Stimulated activated CD8-positive, alpha-beta memory T cell treated with anti-CD3 and anti-CD28 coated beads, Interleukin-15, amount 100 ng/mL, for 48 hours (primary cell): ENCODE measurements around the gene CALM3.
A peak's percentile ranks its signal among the peaks of the same experiment; 100 is the strongest.
"Not testable (repeated sequence)": the region's sequence is repeated elsewhere in the genome, so short reads cannot be mapped to it uniquely, and the experiment has no call there.

Source experiments
- DNase-seq, 2 donors: peaks; one replicate each; pipeline ENCODE4 v3.0.0-alpha.2; 2020; ENCODE audit warnings: low read depth in 2 of 2

The CALM3 gene

DNA sequence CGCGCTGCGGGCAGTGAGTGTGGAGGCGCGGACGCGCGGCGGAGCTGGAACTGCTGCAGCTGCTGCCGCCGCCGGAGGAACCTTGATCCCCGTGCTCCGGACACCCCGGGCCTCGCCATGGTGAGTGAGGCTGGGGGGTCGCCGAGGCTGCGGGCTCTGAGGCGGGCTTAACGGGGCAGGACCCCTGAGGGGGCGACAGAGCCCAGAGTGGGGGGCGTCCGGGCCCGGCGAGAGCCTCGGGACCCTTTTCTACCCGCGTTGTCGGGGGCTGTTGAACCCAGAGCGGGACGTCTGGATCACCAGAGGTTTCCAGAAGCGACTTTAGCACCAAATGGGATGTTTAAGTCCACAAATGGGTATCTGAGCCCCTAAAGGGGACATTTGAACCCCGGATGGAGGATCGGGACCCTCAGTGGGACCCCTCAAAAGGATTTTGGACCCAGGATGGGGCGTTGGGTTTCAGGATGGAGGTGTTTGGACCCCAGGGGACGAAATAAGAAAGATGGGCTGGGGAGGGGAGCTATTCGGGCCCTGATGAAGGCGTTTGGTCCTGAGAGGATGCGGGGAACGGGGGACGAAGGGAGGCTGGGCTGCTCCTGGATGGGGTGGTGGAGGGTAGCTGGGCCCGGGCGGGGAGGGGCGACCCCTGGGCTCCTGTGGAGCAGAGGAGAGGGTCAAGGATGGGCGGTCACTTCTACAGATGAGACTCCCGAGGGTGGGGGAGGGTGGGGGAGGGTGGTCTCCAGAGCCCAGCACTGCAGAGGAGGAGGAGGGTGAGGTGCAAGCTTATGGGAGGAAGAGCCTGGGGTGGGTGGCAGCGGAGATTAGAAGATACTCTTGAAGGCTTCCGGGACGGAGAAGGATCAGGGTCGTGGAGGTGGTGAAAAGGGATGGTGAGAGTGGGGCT, at the start of gene CALM3:
CALM3 (plus strand) TSS at position 13 of the 907 bp plus-strand sequence; CDS start at position 118, 105 bp downstream.
- DNase-seq: no peak

- DNase-seq: no peak
These were observed 48.2 kb upstream of the CALM3 start for GRCh38 chr19:46552891-46553290.

DNA sequence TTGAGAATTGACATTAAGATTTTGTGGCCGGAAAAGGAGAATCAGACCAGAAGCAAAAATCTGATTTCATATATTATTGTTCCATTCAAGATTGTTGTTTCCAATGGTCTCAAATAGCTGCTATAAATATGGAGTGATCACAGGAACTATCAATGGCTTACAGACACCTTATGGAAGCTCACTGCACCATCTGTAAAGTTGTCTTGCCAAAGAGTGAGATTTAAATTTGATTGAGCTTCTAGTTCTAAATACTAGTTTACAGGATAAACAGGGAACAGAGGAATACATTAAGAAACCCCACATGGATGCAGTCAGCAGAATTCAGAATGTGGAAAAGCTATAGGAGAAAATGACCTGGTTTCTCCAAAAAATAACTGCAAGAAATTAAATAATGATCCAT, 47.0 kb upstream of the CALM3 start:
- no peak for DNase-seq

- no peak for DNase-seq
These were observed 45.4 kb upstream of the CALM3 start for GRCh38 chr19:46555628-46556280.

DNA sequence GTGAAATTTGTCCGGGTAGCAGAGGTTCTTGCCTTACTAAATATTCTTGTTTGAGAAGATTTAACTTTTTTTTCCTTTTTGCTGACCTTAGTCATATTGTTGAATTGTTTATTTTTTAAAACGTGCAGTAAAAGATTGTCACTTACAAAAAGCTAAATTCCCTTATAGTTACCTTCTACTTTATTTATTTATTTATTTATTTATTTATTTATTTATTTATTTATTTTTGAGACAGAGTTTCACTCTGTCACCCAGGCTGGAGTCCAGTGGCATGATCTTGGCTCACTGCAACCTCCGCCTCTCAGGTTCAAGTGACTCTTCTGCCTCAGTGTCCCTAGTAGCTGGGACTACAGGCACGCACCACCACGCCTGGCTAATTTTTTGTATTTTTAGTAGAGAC, 44.7 kb upstream of the CALM3 start:
- not testable (repeated sequence) for DNase-seq

- no peak for DNase-seq
These were observed 41.9 kb upstream of the CALM3 start for GRCh38 chr19:46559203-46559602.

- not testable (repeated sequence) for DNase-seq
These were observed 41.5 kb upstream of the CALM3 start for GRCh38 chr19:46559675-46560074.

- DNase-seq: no peak
These were observed 36.4 kb upstream of the CALM3 start for GRCh38 chr19:46564701-46565100.

GRCh38 chr19:46571495-46571894, 29.6 kb upstream of the CALM3 start:
- DNase-seq: no peak

- DNase-seq: no peak
These were observed 27.2 kb upstream of the CALM3 start for GRCh38 chr19:46573679-46574498.

DNA sequence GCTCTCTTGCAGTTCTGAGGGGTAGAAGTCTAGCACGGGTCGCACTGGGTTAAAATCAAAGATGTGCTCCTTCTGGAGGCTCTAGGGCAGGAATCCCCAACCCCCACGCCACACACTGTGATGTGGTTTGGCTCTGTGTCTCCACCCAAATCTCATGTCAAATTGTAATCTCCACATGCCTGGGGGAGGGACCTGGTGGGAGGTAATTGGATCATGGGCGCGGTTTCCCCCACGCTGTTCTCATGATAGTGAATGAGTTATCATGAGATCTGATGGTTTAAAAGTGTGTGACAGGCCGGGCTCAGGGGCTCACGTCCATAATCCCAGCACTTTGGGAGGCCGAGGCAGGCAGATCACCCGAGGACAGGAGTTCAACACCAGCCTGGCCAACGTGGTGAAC, 26.6 kb upstream of the CALM3 start:
- peak; percentile 14 for DNase-seq

DNA sequence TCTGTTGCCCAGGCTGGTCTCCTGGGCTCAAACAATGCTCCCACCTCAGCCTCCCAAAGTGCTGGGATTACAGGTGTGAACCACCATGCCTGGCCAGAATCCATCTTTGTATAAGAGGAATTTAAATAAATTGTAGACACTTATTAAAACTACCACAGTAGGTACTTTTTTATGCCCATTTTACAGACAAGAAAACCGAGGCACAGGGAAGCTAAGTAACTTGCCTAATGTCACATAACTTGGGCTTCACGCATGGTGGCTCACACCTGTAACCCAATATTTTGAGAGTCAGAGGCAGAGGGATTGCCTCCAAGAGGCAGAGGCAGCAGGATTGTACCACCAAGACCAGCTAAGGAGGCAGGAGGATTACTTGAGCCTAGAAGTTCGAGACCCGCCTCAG, 22.7 kb upstream of the CALM3 start:
- no peak for DNase-seq

GRCh38 chr19:46579361-46579879, 21.7 kb upstream of the CALM3 start:
- peak in 1 of 2 donors; percentile 17 for DNase-seq

DNA sequence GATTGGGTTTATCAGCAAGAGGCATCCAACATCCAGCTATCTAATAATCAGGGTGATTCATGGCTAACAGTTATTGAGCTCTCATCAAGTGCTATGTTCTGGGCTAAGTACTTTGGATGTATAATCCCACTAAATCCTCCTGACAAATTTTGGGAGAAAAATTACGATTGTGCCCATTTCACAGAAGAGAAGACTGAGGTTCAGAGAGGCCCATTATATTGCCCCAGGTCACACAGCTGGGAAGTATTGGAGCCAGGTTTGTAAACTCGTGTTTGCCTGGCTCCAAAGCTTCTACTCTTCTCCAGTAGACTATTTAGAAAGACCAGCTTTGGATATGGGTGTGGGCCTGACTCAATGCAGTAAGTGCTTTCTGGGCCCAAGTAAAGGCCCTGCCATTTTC, 20.9 kb upstream of the CALM3 start:
- no peak for DNase-seq

GRCh38 chr19:46585539-46585938, 15.6 kb upstream of the CALM3 start:
- no peak for DNase-seq

GRCh38 chr19:46586294-46586693, 14.8 kb upstream of the CALM3 start:
- no peak for DNase-seq

DNA sequence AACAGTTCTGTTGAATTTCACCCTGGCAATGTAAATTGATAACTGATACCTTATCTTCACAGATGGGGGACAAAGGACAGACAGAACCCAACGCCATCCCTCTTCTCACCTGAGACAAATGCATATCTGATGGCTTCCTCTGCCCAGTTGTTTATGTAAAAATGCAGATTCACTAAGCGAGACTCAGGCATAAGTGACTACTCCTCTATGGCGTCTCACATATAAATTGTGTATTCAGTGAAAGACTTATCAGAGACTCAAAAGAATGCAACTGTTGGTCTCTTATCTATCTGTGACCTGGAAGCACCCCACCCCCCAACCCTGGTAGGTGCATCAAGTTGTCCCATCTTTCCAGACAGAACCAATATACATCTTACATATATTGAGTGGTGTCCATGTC, 13.3 kb upstream of the CALM3 start:
- DNase-seq: no peak

GRCh38 chr19:46591254-46591653, 9.9 kb upstream of the CALM3 start:
- no peak for DNase-seq

DNA sequence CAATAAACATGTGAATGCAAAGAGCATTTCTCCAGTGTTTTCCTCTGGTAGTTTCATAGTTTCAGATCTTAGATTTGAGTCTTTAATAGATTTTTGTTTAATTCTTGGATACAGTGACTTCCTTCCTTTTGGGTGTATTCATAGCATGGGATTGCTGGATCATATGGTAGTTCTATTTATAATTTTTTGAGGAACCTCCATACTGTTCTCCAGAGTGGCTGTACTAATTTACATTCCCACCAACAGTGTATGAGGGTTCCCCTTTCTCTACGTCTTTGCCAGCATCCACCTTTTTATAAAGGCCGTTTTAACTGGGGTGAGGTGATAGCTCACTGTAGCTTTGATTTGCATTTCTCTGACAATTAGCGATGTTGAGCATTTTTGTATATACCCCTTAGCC, 9.3 kb upstream of the CALM3 start:
- DNase-seq: no peak

GRCh38 chr19:46596008-46596407, 5.1 kb upstream of the CALM3 start:
- DNase-seq: no peak

GRCh38 chr19:46598372-46598917, 2.7 kb upstream of the CALM3 start:
- no peak for DNase-seq
